Body of pancreas (tissue), 4 donors: Measurements from ENCODE around the gene KLHL30.

Experiments used
- POLR2A ChIP-seq, 3 donors: fragments of 450-650 bp; IDR thresholded peaks; one replicate each; pipeline ENCODE4 v1.6.1; 2016; ENCODE audit warnings: antibody characterized with exemption in 3 of 3, mild to moderate bottlenecking in 2 of 3
- TF ChIP-seq, protein P1 (sequence below), 7 experiments: fragments of 450-650 bp in 4 of 7; fragments of 200-600 bp in 3 of 7; sonication (generic) in 3 of 7; IDR thresholded peaks; one replicate each; pipeline ENCODE4 v1.5.1; 2016 to 2019; ENCODE audit warnings: antibody characterized with exemption in 7 of 7

DNA sequence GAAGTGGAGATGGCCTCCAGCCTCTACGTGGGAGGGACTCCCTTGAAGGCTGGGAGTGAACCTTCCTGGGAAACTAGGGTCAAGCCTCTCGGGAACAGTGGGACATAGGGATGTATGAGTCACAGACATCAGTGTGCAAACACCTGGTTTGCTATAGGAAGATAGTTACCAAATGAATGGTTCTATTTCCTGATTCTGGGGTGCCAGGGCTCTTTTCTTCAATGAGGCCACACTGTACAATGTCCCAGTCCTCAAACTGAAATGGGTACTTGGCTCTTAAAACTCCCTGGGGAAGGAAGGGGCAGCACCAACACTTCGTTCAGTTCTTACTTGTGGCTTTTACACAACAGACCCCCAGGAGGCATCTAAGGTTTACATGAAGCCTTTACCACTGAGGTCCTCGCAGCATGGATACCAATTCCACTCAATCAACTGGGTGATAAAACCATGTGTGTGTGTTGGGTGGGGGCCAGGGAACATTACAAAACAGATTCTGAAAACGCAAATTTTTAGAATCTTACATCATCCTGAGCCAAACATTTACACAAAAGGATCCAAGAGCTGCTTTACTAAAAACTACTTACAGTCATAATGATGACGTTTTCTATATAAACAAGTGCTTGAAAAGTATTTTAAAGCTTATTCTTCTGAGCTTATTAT is 30.7 kb downstream of the KLHL30 start:
- no peak for TF ChIP-seq POLR2A (IDR thresholded peaks at IDR 0.05)
- TF ChIP-seq, protein P1, sequence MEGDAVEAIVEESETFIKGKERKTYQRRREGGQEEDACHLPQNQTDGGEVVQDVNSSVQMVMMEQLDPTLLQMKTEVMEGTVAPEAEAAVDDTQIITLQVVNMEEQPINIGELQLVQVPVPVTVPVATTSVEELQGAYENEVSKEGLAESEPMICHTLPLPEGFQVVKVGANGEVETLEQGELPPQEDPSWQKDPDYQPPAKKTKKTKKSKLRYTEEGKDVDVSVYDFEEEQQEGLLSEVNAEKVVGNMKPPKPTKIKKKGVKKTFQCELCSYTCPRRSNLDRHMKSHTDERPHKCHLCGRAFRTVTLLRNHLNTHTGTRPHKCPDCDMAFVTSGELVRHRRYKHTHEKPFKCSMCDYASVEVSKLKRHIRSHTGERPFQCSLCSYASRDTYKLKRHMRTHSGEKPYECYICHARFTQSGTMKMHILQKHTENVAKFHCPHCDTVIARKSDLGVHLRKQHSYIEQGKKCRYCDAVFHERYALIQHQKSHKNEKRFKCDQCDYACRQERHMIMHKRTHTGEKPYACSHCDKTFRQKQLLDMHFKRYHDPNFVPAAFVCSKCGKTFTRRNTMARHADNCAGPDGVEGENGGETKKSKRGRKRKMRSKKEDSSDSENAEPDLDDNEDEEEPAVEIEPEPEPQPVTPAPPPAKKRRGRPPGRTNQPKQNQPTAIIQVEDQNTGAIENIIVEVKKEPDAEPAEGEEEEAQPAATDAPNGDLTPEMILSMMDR (IDR thresholded peaks at IDR 0.05): no peak
